Right ventricle myocardium inferior (tissue), 1 donor: ENCODE measurements around the gene WFDC1. TPM values are rescaled to one million over a fixed set of nuclear protein-coding genes. Genes with fewer than 3 reads are reported as not detected.

Experiments used
- ATAC-seq: fragments of 200-7000 bp; cut with Tn5 transposase; one replicate; pipeline ENCODE4 v1.9.1; 2020; ENCODE audit warnings: mild to moderate bottlenecking, moderate library complexity
- DNase-seq: peaks from one replicate; pipeline ENCODE4 v3.0.0; 2021; ENCODE audit errors: missing footprints
- intact Hi-C: fragments of 100-400 bp; cut with DNase I; formaldehyde crosslinking; loops from one replicate; pipeline ENCODE4 v1.11.0; 2022
- total RNA-seq: library from RNA; stranded (reverse); fragmentation: NEBNext Ultra II Directional; extraction: Animal tissue kit (Norgen Biotek cat#: 25700); gene quantifications from one replicate; pipeline ENCODE4 v1.2.1, GENCODE V29; 2021
- donor health status: DM: no; HTN: yes; CAD: no; lungs with severe emphysema.

WFDC1 gene
- total RNA-seq, 1 donor from 2014 or later = 1.5 TPM

DNA sequence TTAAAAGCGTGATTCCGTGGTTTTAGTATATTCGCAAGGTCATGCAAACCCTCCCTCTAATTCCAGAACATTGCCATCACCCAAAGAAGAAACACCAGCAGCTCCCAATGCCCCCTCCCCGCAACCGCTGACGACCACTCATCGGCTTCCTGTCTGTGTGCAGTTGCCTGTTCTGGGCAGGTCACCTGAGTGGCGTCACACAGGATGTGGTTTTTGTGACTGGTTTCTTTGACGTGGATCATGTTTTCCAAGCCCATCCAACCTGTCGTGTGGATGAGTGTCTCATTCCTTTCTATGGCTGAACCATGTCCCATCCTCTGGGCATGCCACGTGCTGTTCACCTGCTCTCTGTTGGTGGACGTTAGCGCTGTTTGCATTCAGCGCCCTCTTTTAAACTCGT lies 65.5 kb downstream of the WFDC1 start:
- intact Hi-C loops = no loop called here
- no peak for ATAC-seq
- DNase-seq = no peak

DNA sequence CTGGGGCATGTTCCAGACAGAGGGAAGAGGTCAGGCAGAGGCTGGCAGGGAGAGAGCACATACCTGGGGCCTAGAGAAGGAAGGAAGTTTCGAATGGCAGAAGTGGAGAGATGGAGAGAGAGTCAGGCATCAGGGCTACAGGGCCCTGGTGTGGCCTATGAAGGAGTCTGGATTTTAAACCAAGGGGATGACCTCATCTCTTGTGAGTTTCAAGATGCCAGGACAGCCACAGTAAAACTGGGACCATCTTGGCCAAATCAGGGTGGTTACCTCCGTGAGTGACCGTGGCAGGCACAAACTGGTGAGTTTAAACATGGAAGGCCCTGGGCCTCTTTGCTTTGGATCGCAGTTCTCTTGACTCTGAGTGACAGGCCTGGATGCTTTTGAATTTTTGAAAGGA lies 66.1 kb downstream of the WFDC1 start:
- intact Hi-C loops = no loop called here
- no peak for DNase-seq
- no peak for ATAC-seq

DNA sequence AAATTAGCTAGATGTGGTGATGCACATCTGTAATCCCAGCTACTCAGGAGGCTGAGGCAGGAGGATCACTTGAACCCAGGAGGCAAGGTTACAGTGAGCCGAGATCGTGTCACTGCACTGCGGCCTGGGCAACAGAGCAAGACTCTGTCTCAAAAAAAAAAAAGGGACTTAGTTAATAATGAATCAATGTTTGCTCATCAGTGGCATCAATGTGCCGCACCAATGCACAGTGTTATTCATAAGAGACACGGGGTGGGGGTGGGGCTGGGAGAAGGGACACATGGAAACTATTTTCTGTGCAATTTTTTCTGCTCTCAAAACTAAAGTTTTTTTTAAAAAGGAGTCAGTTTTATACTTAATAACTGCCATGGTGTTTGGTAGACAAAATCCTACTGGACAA lies 66.9 kb downstream of the WFDC1 start:
- DNase-seq (no peak), ATAC-seq (no peak)
- intact Hi-C loops = no loop called here

DNA sequence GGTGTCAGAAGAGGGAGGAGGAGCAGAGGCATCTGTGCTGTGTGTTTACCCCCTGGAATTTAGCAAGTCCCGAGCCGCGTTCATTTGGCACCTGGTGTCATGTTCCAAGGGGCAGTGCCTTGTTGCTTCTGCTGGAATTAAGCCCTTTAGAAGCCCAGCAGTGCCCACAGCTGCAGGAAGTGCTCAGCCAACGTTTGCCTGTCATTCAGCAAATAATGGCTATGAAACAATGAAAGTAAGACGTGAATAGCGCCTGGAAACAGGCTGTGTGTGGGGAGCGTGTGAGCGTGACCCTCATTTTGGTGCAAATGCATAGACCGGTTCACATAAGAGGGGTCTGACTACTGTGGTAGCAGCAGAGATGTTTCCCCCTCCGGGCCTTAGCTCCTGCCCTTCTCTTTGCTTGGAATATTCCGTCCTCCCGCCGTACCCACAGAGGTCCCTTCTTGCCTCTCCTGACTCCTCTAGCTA lies 67.8 kb downstream of the WFDC1 start:
- no peak for ATAC-seq
- no peak for DNase-seq
- intact Hi-C loops = no loop called here

DNA sequence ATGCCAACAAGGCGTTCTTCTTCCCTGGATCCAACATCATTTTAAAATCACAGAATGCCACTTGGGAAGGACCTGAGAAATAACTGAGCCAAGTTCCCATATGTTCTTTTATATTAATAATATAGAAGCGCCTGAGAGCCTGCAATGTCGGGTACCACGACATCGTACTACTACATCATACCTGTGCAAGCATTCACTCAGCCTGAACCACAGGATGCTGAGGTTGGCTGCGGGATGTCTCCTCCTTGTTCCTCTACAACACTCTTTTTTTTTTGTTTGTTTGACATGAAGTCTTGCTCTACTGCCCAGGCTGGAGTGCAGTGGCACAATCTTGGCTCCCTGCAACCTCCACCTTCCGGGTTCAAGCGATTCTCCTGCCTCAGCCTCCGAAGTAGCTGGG lies 71.5 kb downstream of the WFDC1 start:
- intact Hi-C loops = no loop called here
- DNase-seq (no peak), ATAC-seq (no peak)

DNA sequence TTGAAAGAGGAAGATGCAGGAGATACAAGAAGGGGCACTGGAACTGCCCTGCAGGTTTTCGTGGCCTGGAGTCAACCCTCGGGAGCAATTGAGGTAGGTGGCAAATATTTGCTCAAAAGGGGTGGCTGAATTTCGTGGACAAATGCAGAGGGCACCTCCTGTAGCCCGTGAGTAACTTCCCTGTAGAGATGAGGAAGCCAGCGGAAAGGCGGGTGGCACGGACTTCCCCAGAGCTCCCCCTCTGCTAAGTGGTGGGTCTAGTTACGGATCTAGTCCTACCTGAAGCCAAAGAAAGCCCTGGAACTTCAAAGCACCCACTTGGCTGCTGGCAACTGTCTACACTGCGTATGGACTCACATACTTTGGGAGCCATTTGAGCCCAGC lies 72.6 kb downstream of the WFDC1 start:
- ATAC-seq (no peak), DNase-seq (no peak)
- intact Hi-C loops = no loop called here

DNA sequence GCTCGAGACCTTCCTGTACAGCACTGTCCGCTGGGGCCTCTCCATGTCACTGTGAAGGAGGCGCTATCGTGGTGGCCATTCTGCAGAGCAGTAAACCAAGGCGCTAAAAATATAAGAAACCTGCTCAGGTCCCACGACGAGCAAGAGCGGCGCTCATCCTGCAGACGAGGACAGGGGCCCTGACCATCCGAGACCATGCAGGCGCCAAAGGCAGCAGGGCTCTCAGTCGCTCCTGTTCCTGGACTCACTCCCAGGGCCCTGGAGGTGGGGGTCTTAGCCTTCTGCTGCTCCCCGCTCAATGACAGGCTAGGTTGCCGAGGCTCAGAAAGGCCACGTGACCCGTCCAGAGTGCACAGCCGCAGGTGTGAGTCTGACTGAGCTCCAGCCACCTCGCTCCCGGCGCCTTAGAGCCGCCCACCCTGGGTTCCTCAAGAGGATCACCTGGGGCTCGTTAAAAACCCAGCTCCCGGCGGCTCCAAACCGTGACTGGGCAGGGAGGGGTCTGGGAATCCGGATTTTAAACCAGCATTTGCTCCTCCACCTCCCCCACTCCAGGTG lies 73.2 kb downstream of the WFDC1 start:
- intact Hi-C loops = no loop called here
- ATAC-seq (no peak), DNase-seq (no peak)

DNA sequence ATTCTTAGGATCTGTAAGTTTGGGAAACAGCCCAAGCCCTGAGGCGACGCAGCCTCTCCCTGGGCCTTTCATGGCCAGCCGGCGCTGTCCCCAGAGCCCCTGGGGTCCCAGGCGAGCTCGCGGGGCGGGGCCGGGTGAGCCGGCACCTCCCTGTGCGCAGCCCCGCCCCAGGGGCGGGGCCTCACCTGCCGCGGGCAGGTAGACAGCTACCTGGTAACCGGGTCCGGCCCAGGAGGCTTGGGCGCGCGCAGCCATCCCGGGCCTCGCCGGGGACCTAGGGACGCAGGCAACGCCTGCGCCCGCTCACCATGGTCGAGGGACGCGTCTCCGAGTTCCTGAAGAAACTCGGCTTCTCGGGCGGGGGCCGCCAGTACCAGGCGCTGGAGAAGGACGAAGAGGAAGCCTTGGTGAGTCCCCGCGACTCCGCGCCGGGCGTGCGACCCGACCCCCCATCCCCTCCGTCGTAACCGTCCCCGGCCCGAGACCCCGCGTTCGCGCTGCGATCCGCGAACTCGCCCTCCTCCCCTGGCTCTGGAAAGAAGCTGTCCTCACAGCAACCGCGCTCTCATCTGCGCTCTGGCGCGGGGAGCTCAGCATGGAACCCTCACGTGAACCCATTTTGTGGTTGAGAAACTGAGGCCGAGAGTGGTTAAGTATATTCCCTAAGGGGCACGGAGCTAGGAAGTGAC lies 73.8 kb downstream of the WFDC1 start, which contains the start of gene ATP2C2:
Gene ATP2C2 (plus strand): TSS at position 231 of the 689 bp plus-strand sequence. CDS start 78 bp downstream, at position 309.
- no peak for ATAC-seq
- intact Hi-C loops = no loop called here

DNA sequence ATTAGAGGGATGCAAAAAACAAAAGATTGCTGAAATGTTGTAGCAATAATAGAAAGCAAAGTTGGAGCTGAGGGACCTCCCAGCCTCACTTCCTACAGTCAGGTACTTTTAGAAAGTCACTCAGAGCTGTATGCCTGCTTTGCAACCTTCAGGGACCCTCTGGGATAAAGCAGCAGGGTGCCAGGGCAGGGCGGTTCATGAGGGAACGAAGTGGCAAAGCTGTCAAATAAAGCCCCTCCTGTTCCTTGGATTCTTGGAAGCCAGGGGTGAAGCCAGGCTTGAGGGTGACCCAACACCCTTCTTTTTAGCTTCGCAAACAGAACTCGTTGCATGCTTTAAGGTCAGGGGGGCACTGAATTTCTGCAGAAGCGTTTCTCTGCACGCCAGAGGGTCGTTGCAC lies 74.4 kb downstream of the WFDC1 start:
- intact Hi-C loops = no loop called here

More for the DNA sequence above, 73.8 kb downstream of the WFDC1 start, which contains the start of gene ATP2C2:
- DNase-seq = no peak

DNA sequence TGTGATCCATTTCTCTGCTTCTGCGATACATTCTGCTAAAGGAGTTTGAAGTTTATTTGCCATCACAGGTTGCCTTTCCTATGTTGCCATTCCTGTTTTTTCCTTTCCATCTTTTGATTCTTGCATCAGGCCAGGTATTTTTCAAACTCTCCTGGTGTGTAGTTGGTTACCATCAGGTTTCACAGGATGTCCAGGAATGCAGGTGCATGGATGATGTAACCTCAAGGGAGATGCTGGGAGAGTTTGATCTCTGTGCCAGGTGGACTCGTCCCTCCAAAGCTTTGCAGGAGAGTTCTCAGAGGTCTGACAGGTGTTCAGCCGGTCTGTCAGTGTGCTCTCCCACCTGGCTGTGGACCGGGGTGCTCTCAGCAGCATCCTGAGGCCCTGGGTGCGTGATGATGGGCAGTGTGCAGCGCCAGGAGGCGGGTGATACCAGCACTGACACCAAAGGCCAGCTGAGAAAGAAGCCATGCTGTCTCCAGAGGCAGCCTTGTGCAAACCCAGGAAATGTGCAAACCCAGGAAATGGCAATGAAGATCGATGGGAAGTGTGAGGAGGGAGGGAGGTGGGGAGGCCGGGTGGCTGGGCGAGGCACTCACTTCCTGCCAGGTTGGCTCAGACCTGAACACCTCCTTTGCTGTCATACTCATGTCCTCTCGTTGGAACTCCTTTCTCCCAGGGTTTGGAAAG lies 75.4 kb downstream of the WFDC1 start:
- intact Hi-C loops = no loop called here
- DNase-seq = no peak
- ATAC-seq = no peak

More for the DNA sequence above, 74.4 kb downstream of the WFDC1 start:
- ATAC-seq (no peak), DNase-seq (no peak)

DNA sequence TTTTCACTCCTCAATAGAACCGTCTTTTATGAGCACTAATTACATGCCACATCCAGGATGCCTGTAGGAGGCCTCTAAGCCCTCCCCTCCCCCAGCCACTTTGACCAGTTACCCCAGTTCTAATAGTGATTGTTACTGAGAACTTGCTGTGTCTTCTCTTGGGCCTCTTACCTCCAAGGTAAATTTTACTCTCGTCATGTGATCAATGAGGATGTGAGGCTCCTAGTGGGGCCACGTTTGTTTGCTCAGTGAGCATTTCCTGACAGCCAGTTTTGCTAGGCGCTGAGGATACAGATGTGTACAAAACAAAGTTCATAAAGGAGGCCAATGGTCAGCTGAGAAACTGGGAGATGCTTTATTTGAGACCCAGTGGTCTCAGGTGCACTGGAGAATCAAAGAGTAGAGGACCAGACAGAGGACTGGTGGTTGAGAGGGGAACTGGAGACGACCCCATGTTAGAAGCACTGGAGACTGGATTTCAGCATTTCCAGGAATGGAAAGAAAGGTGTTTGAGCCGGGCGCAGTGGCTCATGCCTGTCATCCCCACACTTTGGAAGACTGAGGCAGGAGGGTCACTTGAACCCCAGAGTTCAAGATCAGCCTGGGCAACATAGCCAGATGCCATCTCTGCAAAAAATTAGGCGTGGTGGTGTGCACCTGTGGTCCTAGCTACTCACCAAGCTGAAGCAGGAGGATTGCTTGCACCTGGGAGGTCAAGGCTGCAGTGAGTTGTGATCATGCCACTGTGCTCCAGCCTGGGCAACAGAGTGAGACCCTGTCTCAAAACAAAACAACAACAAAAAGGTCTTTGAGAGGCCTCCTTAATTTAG lies 76.3 kb downstream of the WFDC1 start:
- intact Hi-C loops = no loop called here
- DNase-seq = no peak
- ATAC-seq = no peak

DNA sequence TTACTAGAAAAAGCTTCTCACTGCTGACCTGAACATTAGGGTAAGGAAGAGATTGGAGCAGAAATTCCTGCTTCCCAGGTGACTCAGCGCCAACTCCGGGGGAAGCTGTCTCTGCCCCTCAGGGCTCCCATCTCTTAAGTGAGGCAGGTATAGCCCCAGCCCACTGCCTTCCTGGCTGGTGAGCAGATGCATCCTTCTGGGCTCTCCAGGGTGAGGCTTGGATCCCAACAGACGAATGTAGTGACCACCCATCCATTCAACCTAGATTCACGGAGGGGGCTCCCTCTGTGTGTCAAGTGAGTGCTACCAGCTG lies 76.8 kb downstream of the WFDC1 start:
- DNase-seq = no peak
- intact Hi-C loops = no loop called here
- no peak for ATAC-seq

DNA sequence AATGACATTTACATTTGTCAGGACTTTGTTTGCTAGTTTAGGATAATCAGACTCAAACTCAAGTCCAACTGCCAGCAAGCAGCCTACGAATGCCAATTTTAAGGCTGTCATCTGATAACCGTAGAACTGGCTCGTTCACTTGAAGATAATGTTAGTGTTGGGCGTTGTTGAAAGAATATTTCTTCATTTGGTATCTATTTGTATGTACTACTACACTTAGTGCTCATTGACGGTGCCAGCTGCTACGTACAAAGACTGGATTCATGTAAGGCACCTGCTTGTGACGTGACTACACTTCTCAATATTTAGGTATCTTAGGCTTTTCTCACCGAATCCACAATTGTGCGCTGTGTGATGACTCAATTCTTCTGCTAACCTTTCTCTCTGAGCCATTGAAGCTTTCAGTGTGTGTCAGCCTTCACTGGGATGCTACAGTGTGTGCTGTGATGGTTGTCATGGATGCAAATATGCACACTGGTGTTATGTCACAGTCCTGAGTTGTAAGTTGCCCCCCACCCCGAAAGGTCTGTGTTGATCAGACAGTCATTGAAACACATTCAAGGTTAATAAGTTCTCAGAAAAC lies 79.3 kb downstream of the WFDC1 start:
- DNase-seq (no peak), ATAC-seq (no peak)
- intact Hi-C loops = no loop called here

DNA sequence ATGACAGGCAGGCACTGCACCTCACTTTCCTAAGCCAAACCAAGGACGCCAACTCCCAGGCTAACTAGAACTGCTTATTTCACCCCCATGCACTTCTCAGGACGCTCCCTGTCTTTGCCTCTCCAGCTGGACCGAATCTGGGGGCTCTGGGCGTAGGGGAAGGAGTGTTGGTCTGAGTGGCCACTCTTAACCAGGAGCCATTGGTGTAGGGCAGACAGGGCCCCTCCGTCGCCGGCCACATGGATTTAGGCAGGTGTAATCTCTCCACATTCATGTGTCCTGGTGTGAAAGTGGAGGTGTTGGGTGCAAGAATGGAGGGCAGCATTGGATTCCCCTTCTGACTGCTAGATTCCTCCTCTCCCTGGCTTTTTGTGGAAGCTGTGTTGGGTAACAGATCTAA lies 83.4 kb downstream of the WFDC1 start:
- intact Hi-C loops = no loop called here
- no peak for ATAC-seq
- no peak for DNase-seq

DNA sequence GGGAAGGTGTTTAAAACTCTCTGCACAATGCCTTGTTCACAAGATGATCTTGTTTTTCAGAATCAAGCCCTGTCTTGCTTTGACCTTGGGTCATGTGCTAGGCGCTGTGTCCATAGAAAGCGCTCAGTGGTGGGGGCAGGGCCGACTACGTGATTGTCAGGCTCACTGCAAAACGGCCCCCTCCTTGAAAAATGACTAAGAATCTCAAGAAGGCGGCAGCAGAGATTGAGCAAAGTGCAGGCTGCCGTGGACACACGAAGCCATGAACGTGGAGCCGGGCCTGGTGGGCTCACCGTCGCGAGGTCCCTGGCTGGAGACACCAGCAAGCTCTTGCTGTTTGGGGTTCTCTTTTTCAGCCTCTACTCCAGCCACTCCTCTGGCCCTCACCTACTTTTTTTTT lies 83.9 kb downstream of the WFDC1 start:
- ATAC-seq = no peak
- intact Hi-C loops = no loop called here

DNA sequence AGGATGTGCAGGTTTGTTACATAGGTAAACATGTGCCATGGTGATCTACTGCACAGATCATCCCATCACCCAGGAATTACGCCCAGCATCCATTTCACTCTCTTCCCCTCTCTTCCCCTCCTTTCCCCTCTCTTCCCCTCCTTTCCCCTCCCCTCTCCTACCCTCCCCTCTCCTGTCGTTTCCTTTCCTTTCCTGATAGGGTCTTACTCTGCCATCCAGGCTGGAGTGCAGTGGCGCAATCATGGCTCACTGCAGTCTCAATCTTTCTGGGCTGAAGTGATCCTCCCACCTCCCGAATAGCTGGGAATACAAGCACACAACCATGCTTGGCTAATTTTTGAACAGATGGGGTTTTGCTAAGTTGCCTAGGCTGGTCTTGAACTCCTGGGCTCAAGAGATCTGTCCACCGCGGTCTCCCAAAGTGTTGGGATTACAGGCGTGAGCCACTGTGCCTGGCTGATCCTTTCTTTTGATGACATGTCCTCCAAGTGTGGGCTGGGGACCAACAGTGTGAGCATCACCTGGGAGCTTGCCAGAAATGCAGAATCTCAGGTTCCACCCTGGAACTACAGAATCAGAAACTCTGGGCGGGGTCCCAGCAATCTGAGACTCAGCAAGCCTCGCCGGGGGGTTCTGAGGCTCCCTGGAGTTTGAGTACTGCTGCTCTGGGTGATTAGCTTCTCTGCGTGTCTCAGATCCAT lies 84.5 kb downstream of the WFDC1 start:
- intact Hi-C loops = no loop called here
- ATAC-seq = no peak
- no peak for DNase-seq

More for the DNA sequence above, 83.9 kb downstream of the WFDC1 start:
- DNase-seq = no peak
